IMR-90 (cell line): ENCODE results near the gene ST6GALNAC4. TPM values are rescaled to one million over a fixed set of nuclear protein-coding genes. Genes with fewer than 3 reads are reported as not detected.

Source experiments
- ATAC-seq: fragments of 200-7000 bp; cut with Tn5 transposase; 2 replicates; pipeline ENCODE4 v1.9.1; 2020; ENCODE audit warnings: low read depth, mild to moderate bottlenecking, moderate library complexity
- BruUV-seq: library from RNA; stranded (reverse); fragments of 400-500 nt; replicated peaks from 2 replicates; lab custom pipeline; 2021; lab: Mats Ljungman, UMichigan
- CTCF ChIA-PET: fragments of 300-600 bp; formaldehyde crosslinking; extraction: SDS; loops from one replicate; lab custom pipeline; 2021; ENCODE audit warnings: antibody characterized with exemption; lab: Yijun Ruan, JAX
- POLR2A ChIA-PET: fragments of 300-600 bp; sonication (Branson Sonifier 250); formaldehyde crosslinking; loops from one replicate; lab custom pipeline; 2022; ENCODE audit warnings: antibody characterized with exemption; ENCODE audit not compliant: unreplicated experiment; lab: Charles Lee
- DNase-seq: peaks from one replicate; pipeline ENCODE4 v3.0.0; 2013
- H2AFZ ChIP-seq: replicated peaks from 2 replicates; pipeline ENCODE3; 2013; ENCODE audit warnings: low read length, mild to moderate bottlenecking; ENCODE audit not compliant: poor library complexity
- H2AK5ac ChIP-seq: 2 replicates; pipeline ENCODE4 v1.6.1; 2013; ENCODE audit warnings: low read depth, low read length, inconsistent platforms
- H2AK9ac ChIP-seq: replicated peaks from 2 replicates; pipeline ENCODE3; 2013; ENCODE audit warnings: mild to moderate bottlenecking, low read depth, low read length, moderate library complexity; ENCODE audit not compliant: poor library complexity
- H2BK120ac ChIP-seq: 2 replicates; pipeline ENCODE4 v1.6.1; 2013; ENCODE audit warnings: low read depth, low read length, inconsistent platforms
- H2BK15ac ChIP-seq: 3 replicates; pipeline ENCODE4 v1.6.1; 2013; ENCODE audit warnings: low read depth, low read length, inconsistent platforms
- H2BK20ac ChIP-seq: 2 replicates; pipeline ENCODE4 v1.6.1; 2013; ENCODE audit warnings: low read depth, mild to moderate bottlenecking, inconsistent platforms, low read length, moderate library complexity
- H2BK5ac ChIP-seq: 2 replicates; pipeline ENCODE4 v1.6.1; 2013; ENCODE audit warnings: mild to moderate bottlenecking, low read depth, low read length, inconsistent platforms; ENCODE audit not compliant: poor library complexity, severe bottlenecking
- H3K14ac ChIP-seq: replicated peaks from 2 replicates; pipeline ENCODE4 v1.6.1; 2013; ENCODE audit warnings: low read depth, low read length, inconsistent platforms
- H3K18ac ChIP-seq: 2 replicates; pipeline ENCODE4 v1.6.1; 2013; ENCODE audit warnings: low read depth, low read length, control low read depth
- H3K23ac ChIP-seq: 2 replicates; pipeline ENCODE4 v1.6.1; 2013; ENCODE audit warnings: low read depth, low read length, inconsistent platforms
- H3K27ac ChIP-seq: 2 replicates; pipeline ENCODE4 v1.5.1; 2013; ENCODE audit warnings: mild to moderate bottlenecking, control low read depth, low read length; ENCODE audit not compliant: insufficient read depth
- H3K27me3 ChIP-seq: 2 replicates; pipeline ENCODE4 v1.6.1; 2013; ENCODE audit warnings: low read length; ENCODE audit not compliant: control insufficient read depth, insufficient read depth
- H3K36me3 ChIP-seq: 2 replicates; pipeline ENCODE4 v1.6.1; 2013; ENCODE audit warnings: low read length, mixed read lengths; ENCODE audit not compliant: control insufficient read depth, insufficient read depth
- H3K4ac ChIP-seq: 2 replicates; pipeline ENCODE4 v1.6.1; 2013; ENCODE audit warnings: low read depth, low read length, inconsistent platforms
- H3K4me1 ChIP-seq: 2 replicates; pipeline ENCODE4 v1.6.1; 2013; ENCODE audit warnings: low read length, mixed read lengths; ENCODE audit not compliant: control insufficient read depth, insufficient read depth
- H3K4me2 ChIP-seq: 2 replicates; pipeline ENCODE4 v1.6.1; 2013; ENCODE audit warnings: low read depth, mild to moderate bottlenecking, control low read depth, low read length, moderate library complexity
- H3K4me3 ChIP-seq: 2 replicates; pipeline ENCODE4 v1.5.1; 2013; ENCODE audit warnings: low read depth, mild to moderate bottlenecking, control low read depth, low read length, moderate library complexity; ENCODE audit not compliant: insufficient read depth
- H3K56ac ChIP-seq: 2 replicates; pipeline ENCODE4 v1.6.1; 2013; ENCODE audit warnings: low read length, inconsistent platforms; ENCODE audit not compliant: insufficient read depth; ENCODE audit errors: extremely low read depth
- H3K79me1 ChIP-seq, 2 experiments: 2 replicates each; pipeline ENCODE4 v1.6.1; 2013; ENCODE audit warnings: low read length in 2 of 2, inconsistent platforms in 1 of 2, low read depth in 1 of 2
- H3K9ac ChIP-seq: 2 replicates; pipeline ENCODE4 v1.6.1; 2013; ENCODE audit warnings: low read depth, low read length, control low read depth
- H3K9me1 ChIP-seq: 2 replicates; pipeline ENCODE4 v1.6.1; 2013; ENCODE audit warnings: low read length, inconsistent platforms; ENCODE audit not compliant: insufficient read depth
- H3K9me3 ChIP-seq: 2 replicates; pipeline ENCODE4 v1.6.1; 2013; ENCODE audit warnings: low read length; ENCODE audit not compliant: control insufficient read depth, insufficient read depth
- H4K20me1 ChIP-seq: 2 replicates; pipeline ENCODE4 v1.6.1; 2013; ENCODE audit warnings: low read length, inconsistent platforms; ENCODE audit not compliant: insufficient read depth
- H4K5ac ChIP-seq: 2 replicates; pipeline ENCODE4 v1.6.1; 2013; ENCODE audit warnings: mild to moderate bottlenecking, low read depth, low read length, control low read depth
- H4K8ac ChIP-seq, 2 experiments: 2 replicates each; pipeline ENCODE4 v1.6.1; 2013; ENCODE audit warnings: low read depth in 2 of 2, low read length in 2 of 2, control low read depth in 1 of 2, inconsistent platforms in 1 of 2
- H4K91ac ChIP-seq: 2 replicates; pipeline ENCODE4 v1.6.1; 2013; ENCODE audit warnings: low read depth, low read length, inconsistent platforms; ENCODE audit not compliant: insufficient read depth
- BHLHE40 ChIP-seq: fragments of 150-350 bp; IDR thresholded peaks from 2 replicates; pipeline ENCODE4 v1.6.1; 2016; ENCODE audit warnings: mild to moderate bottlenecking, low read depth, low read length
- CEBPB ChIP-seq: IDR thresholded peaks from 2 replicates; pipeline ENCODE4 v1.6.1; 2012; ENCODE audit warnings: low read depth, low read length, improper control_type of control experiment
- CHD1 ChIP-seq: IDR thresholded peaks from 2 replicates; pipeline ENCODE4 v1.6.1; 2012; ENCODE audit warnings: low read depth, low read length, improper control_type of control experiment
- FOS ChIP-seq: fragments of 150-350 bp; IDR thresholded peaks from 2 replicates; pipeline ENCODE4 v1.6.1; 2016; ENCODE audit warnings: low read depth, low read length
- MAFK ChIP-seq: IDR thresholded peaks from 2 replicates; pipeline ENCODE4 v1.6.1; 2012; ENCODE audit warnings: low read depth, low read length, improper control_type of control experiment
- MAZ ChIP-seq: IDR thresholded peaks from 2 replicates; pipeline ENCODE4 v1.6.1; 2012; ENCODE audit warnings: low read depth, mild to moderate bottlenecking, low read length, improper control_type of control experiment, moderate library complexity, borderline replicate concordance
- MXI1 ChIP-seq: IDR thresholded peaks from 2 replicates; pipeline ENCODE4 v1.6.1; 2012; ENCODE audit warnings: low read depth, mild to moderate bottlenecking, low read length, moderate library complexity, borderline replicate concordance
- NFE2L2 ChIP-seq: fragments of 150-350 bp; IDR thresholded peaks from 2 replicates; pipeline ENCODE4 v1.6.1; 2016; ENCODE audit warnings: low read depth, mild to moderate bottlenecking, low read length
- POLR2A ChIP-seq: IDR thresholded peaks from 2 replicates; pipeline ENCODE4 v1.6.1; 2012; ENCODE audit warnings: mild to moderate bottlenecking, low read depth, low read length
- RAD21 ChIP-seq: IDR thresholded peaks from 2 replicates; pipeline ENCODE4 v1.6.1; 2012; ENCODE audit warnings: low read length, improper control_type of control experiment
- RCOR1 ChIP-seq: IDR thresholded peaks from 2 replicates; pipeline ENCODE4 v1.6.1; 2012; ENCODE audit warnings: mild to moderate bottlenecking, low read length, improper control_type of control experiment; ENCODE audit not compliant: insufficient replicate concordance
- RFX5 ChIP-seq: IDR thresholded peaks from 2 replicates; pipeline ENCODE4 v1.8.0; 2012; ENCODE audit warnings: low read depth, mild to moderate bottlenecking, low read length, moderate library complexity
- SMC3 ChIP-seq: fragments of 150-350 bp; IDR thresholded peaks from 2 replicates; pipeline ENCODE4 v1.6.1; 2016; ENCODE audit warnings: low read depth, mild to moderate bottlenecking, antibody characterized with exemption, low read length, moderate library complexity
- USF2 ChIP-seq: fragments of 150-350 bp; IDR thresholded peaks from 2 replicates; pipeline ENCODE4 v1.6.1; 2017; ENCODE audit warnings: mild to moderate bottlenecking, antibody characterized with exemption, low read length, low read depth
- WGBS, 2 experiments: methylation state at CpG; one replicate each; pipeline versions ENCODE4 v1.1.5 to v1.1.7; 2013; ENCODE audit warnings: missing lambda C conversion rate in 2 of 2; ENCODE audit not compliant: insufficient read length in 1 of 2; ENCODE audit errors: extremely low coverage in 2 of 2; 5-methylcytosine and 5-hydroxymethylcytosine counted together
- dilution Hi-C: fragments of 300-500 bp; cut with HindIII; formaldehyde crosslinking; loops from one replicate; pipeline ENCODE4 v1.14.3; 2018; ENCODE audit warnings: low sequenced_read_pairs; ENCODE audit not compliant: unreplicated experiment
- in situ Hi-C: fragments of 300-500 bp; cut with MboI; formaldehyde crosslinking; loops from 3 replicates; pipeline ENCODE4 v1.14.3; 2019; ENCODE audit warnings: low sequenced_read_pairs, inconsistent platforms, mixed read lengths
- intact Hi-C: fragments of 100-400 bp; cut with micrococcal nuclease; formaldehyde crosslinking; loops from 2 replicates; pipeline ENCODE4 v1.10.0; 2022
- polyA plus RNA-seq, 3 experiments: library from polyadenylated mRNA; depleted of rRNA; stranded (reverse); fragments of >200 nt; gene quantifications; 2 replicates each; pipeline ENCODE4 v1.2.3, GENCODE V29; 2012; ENCODE audit warnings: low replicate concordance in 1 of 3
- total RNA-seq: library from RNA; depleted of rRNA; stranded (reverse); fragments of >200 nt; gene quantifications from 2 replicates; pipeline ENCODE4 v1.2.3, GENCODE V29; 2012
- TF ChIP-seq, protein P1 (sequence below): fragments of 150-350 bp; IDR thresholded peaks from 2 replicates; pipeline ENCODE4 v1.6.1; 2016; ENCODE audit warnings: low read depth, mild to moderate bottlenecking, low read length, moderate library complexity, borderline replicate concordance
- TF ChIP-seq, protein P2 (sequence below): conservative IDR thresholded peaks from 2 replicates; pipeline ENCODE4 v1.5.1; 2012; ENCODE audit warnings: mild to moderate bottlenecking, low read depth, low read length, improper control_type of control experiment

The ST6GALNAC4 gene
- total and polyA plus RNA-seq, 2 of the 4 experiments (the other 2 are of a cell fraction) = 12.5 to 32.9 TPM

- Histone ChIP-seq H3K27me3 (no peaks in the 10 kb centered on the region), H2AK9ac (no peak overlapping the region), H2BK20ac (no peak overlapping the region), H3K56ac (no peak overlapping the region), H3K9me3 (no peaks in the 10 kb centered on the region), H3K14ac (no peak overlapping the region), H3K27ac (no peak overlapping the region), H2BK15ac (no peak overlapping the region), H3K4ac (no peak overlapping the region), H3K79me1 (peaks cover 16 to 26% of the 10 kb centered on the region in 2 experiments; a peak in 3 of 4 replicates), H3K9me1 (peaks cover 17% of the 10 kb centered on the region), H3K4me2 (no peak overlapping the region), H4K5ac (no peak overlapping the region), H2AK5ac (no peak overlapping the region), H2AFZ (no peak overlapping the region), H4K8ac (no peak overlapping the region), H2BK120ac (no peak overlapping the region), H4K91ac (no peak overlapping the region), H4K20me1 (peaks cover 29% of the 10 kb centered on the region), H3K23ac (no peak overlapping the region), H3K36me3 (peaks cover 32% of the 10 kb centered on the region), H3K4me3 (no peak overlapping the region), H3K4me1 (peaks cover 17% of the 10 kb centered on the region), H2BK5ac (no peak overlapping the region), H3K9ac (no peak overlapping the region), H3K18ac (no peak overlapping the region)
- WGBS, 2 experiments = no CpG with 5 or more reads among the region's 4 CpGs
- ChIA-PET POLR2A (no interaction called here), CTCF (interaction anchor here (1.6 kb wide), 1 partner anchor 177 kb away, joined by 3 read pairs; no protein-coding TSS in a partner anchor)
- dilution Hi-C loops = no loop called here
- ATAC-seq (no peak), DNase-seq (no peak)
- TF ChIP-seq MAZ = no peak
- no peak for TF ChIP-seq POLR2A
- TF ChIP-seq MAFK = no peak
- TF ChIP-seq RFX5 = no peak
- TF ChIP-seq USF2 = no peak
- no peak for TF ChIP-seq RAD21
- no peak for TF ChIP-seq SMC3
- TF ChIP-seq FOS = no peak
- no peak for TF ChIP-seq CEBPB
- TF ChIP-seq, protein P1, sequence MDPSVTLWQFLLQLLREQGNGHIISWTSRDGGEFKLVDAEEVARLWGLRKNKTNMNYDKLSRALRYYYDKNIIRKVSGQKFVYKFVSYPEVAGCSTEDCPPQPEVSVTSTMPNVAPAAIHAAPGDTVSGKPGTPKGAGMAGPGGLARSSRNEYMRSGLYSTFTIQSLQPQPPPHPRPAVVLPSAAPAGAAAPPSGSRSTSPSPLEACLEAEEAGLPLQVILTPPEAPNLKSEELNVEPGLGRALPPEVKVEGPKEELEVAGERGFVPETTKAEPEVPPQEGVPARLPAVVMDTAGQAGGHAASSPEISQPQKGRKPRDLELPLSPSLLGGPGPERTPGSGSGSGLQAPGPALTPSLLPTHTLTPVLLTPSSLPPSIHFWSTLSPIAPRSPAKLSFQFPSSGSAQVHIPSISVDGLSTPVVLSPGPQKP = no peak
- no peak for TF ChIP-seq MXI1
- TF ChIP-seq, protein P2, sequence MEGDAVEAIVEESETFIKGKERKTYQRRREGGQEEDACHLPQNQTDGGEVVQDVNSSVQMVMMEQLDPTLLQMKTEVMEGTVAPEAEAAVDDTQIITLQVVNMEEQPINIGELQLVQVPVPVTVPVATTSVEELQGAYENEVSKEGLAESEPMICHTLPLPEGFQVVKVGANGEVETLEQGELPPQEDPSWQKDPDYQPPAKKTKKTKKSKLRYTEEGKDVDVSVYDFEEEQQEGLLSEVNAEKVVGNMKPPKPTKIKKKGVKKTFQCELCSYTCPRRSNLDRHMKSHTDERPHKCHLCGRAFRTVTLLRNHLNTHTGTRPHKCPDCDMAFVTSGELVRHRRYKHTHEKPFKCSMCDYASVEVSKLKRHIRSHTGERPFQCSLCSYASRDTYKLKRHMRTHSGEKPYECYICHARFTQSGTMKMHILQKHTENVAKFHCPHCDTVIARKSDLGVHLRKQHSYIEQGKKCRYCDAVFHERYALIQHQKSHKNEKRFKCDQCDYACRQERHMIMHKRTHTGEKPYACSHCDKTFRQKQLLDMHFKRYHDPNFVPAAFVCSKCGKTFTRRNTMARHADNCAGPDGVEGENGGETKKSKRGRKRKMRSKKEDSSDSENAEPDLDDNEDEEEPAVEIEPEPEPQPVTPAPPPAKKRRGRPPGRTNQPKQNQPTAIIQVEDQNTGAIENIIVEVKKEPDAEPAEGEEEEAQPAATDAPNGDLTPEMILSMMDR = no peak
- TF ChIP-seq CHD1 = no peak
- no peak for TF ChIP-seq NFE2L2
- TF ChIP-seq RCOR1 = no peak
- TF ChIP-seq BHLHE40 = no peak
- in situ Hi-C loops = no loop called here
- BruUV-seq = no TSS peak
- intact Hi-C loops = loop anchor here (5.0 kb wide), 1 partner anchor 157 kb away; no protein-coding TSS in a partner anchor
These were observed 23.8 kb upstream of the ST6GALNAC4 start for GRCh38 chr9:127940593-127940992.
